Measurements from ENCODE around the gene ATXN1. TPM values are rescaled to one million over a fixed set of nuclear protein-coding genes. Genes with fewer than 3 reads are reported as not detected.

ATXN1 gene
- total and polyA plus RNA-seq, 2 of the 13 experiments (the other 11 are each of a cell fraction or from before 2014, with no cell fraction given) = 20.7 to 39.5 TPM

GRCh38 chr6:16761471-16762267, 409 bp upstream of the ATXN1 start (continued):
- no peak for TF ChIP-seq KAT2B (IDR thresholded peaks at IDR 0.05; ENCODE audit: borderline replicate concordance, low read depth, low read length)
- peak; percentile 52; the same call in 1 of the 2 replicates for TF ChIP-seq MAX (IDR thresholded peaks at IDR 0.05)
- TF ChIP-seq EHMT2 (IDR thresholded peaks at IDR 0.05; ENCODE audit: borderline replicate concordance, low read depth, low read length) = no peak
- TF ChIP-seq ZNF644 (CRISPR knock-in tag; IDR thresholded peaks at IDR 0.05; ENCODE audit: low read depth) = 0 out of 2 replicates have a peak, but pooled peaks have one; percentile 11
- peak; percentile 61 for TF ChIP-seq ZNF567 (CRISPR knock-in tag; IDR thresholded peaks at IDR 0.05; ENCODE audit: borderline replicate concordance)
- TF ChIP-seq ZBTB43 (CRISPR knock-in tag; conservative IDR thresholded peaks at IDR 0.05) = 0 out of 2 replicates have a peak, but pooled peaks have one; percentile 44
- TF ChIP-seq MTF2 (CRISPR knock-in tag; IDR thresholded peaks at IDR 0.05; ENCODE audit: borderline replicate concordance) = peak; percentile 73; the same call in 1 of the 2 replicates
- peak; percentile 60 for TF ChIP-seq ZNF772 (CRISPR knock-in tag; IDR thresholded peaks at IDR 0.05)
- TF ChIP-seq MED13 (CRISPR knock-in tag; IDR thresholded peaks at IDR 0.05) = 0 out of 2 replicates have a peak, but pooled peaks have one; percentile 17
- 0 out of 2 replicates have a peak, but pooled peaks have one; percentile 29 for TF ChIP-seq ZSCAN9 (CRISPR knock-in tag; IDR thresholded peaks at IDR 0.05; ENCODE audit: borderline replicate concordance)
- peak; percentile 27; the same call in 1 of the 2 replicates for TF ChIP-seq LCORL (IDR thresholded peaks at IDR 0.05)
- TF ChIP-seq LCORL (CRISPR knock-in tag; IDR thresholded peaks at IDR 0.05) = peak; percentile 99
- TF ChIP-seq HMGXB3 (CRISPR knock-in tag; IDR thresholded peaks at IDR 0.05; ENCODE audit: borderline replicate concordance) = peak; percentile 73; the same call in 1 of the 2 replicates
- peak; percentile 93 for TF ChIP-seq HNRNPK (IDR thresholded peaks at IDR 0.05; ENCODE audit: low read depth, low read length, poor library complexity, severe bottlenecking)
- 0 out of 2 replicates have a peak, but pooled peaks have one; percentile 33 for TF ChIP-seq ZBTB44 (CRISPR knock-in tag; IDR thresholded peaks at IDR 0.05)
- TF ChIP-seq ZSCAN29 (CRISPR knock-in tag; conservative IDR thresholded peaks at IDR 0.05) = 0 out of 2 replicates have a peak, but pooled peaks have one; percentile 63
- TF ChIP-seq, protein P1, sequence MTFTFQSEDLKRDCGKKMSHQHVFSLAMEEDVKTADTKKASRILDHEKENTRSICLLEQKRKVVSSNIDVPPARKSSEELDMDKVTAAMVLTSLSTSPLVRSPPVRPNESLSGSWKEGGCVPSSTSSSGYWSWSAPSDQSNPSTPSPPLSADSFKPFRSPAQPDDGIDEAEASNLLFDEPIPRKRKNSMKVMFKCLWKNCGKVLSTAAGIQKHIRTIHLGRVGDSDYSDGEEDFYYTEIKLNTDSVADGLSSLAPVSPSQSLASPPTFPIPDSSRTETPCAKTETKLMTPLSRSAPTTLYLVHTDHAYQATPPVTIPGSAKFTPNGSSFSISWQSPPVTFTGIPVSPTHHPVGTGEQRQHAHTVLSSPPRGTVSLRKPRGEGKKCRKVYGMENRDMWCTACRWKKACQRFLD (CRISPR knock-in tag; IDR thresholded peaks at IDR 0.05; ENCODE audit: borderline replicate concordance) = no peak
- peak; percentile 84 for TF ChIP-seq HNF4A (CRISPR knock-in tag; IDR thresholded peaks at IDR 0.05)
- TF ChIP-seq ZNF263 (CRISPR knock-in tag; IDR thresholded peaks at IDR 0.05) = 0 out of 2 replicates have a peak, but pooled peaks have one; percentile 75
- 0 out of 2 replicates have a peak, but pooled peaks have one; percentile 34 for TF ChIP-seq ZBTB8A (CRISPR knock-in tag; IDR thresholded peaks at IDR 0.05; ENCODE audit: borderline replicate concordance, low read depth)
